ENCODE measurements around the gene LCLAT1. TPM values are rescaled to one million over a fixed set of nuclear protein-coding genes. Genes with fewer than 3 reads are reported as not detected.
"Not testable (repeated sequence)": the region's sequence is repeated elsewhere in the genome, so short reads cannot be mapped to it uniquely, and the experiment has no call there.

LCLAT1 gene
- total and polyA plus RNA-seq, 12 donors: 1.9 to 23.0 (median 14.6) TPM

DNA sequence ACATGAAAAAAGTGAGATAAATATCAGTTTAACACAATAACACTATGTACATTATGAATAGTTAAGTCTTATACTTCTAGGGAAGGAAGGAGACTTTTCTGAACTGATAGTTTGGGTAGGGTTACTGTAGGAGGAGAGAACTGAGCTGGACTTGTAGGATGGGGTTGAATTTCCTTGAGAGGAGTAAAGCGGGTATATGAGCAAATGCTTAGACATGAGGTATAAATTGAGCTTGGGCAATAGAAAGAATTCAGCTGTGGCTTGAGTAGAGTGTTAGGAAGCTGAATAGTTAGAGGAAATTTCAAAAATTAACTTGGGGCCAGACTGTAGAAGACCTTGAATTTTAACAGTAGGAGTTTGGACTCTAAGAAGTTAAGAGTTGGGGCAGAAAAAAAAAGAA is 45.1 kb downstream of the LCLAT1 start:
- Histone ChIP-seq H3K27me3 (no peaks in the 10 kb centered on the region), H3K36me3 (replicated peaks in 1 of 2) (no peaks in the 10 kb centered on the region), H3K27ac (no peak overlapping the region), H3K4me3 (no peak overlapping the region), H3K9me3 (replicated peaks in 1 of 3) (no peaks in the 10 kb centered on the region), H3K4me1 (replicated peaks in 1 of 2) (peaks cover 6 to 22% of the 10 kb centered on the region in 2 donors)
- intact Hi-C loops (cut with DNase I): no loop called here
- WGBS, 4 donors: 89 to 97% (median 96%) methylated on average over 1 of the region's 1 CpG
- no peak for DNase-seq
- TF ChIP-seq POLR2A (IDR thresholded peaks at IDR 0.05): no peak
- TF ChIP-seq, protein P1, sequence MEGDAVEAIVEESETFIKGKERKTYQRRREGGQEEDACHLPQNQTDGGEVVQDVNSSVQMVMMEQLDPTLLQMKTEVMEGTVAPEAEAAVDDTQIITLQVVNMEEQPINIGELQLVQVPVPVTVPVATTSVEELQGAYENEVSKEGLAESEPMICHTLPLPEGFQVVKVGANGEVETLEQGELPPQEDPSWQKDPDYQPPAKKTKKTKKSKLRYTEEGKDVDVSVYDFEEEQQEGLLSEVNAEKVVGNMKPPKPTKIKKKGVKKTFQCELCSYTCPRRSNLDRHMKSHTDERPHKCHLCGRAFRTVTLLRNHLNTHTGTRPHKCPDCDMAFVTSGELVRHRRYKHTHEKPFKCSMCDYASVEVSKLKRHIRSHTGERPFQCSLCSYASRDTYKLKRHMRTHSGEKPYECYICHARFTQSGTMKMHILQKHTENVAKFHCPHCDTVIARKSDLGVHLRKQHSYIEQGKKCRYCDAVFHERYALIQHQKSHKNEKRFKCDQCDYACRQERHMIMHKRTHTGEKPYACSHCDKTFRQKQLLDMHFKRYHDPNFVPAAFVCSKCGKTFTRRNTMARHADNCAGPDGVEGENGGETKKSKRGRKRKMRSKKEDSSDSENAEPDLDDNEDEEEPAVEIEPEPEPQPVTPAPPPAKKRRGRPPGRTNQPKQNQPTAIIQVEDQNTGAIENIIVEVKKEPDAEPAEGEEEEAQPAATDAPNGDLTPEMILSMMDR (IDR thresholded peaks at IDR 0.05): no peak

DNA sequence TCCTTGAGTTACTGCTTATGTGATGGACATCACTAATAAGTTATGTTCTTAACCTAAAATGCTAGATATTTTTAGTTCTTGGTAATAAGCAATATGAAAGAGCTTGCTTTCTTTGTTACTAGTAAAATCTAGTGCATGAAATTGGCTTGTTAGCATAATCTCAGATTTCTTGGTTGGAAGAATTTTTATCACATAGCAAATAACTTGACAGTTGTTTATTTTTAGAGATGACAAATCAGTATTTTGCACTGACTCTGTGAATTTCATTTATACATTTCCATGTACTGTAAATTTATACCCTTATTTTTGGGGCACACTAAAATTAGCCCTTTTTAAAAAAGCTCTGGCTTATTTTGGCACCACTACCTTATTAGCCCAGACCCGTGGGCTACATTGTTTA is 45.6 kb downstream of the LCLAT1 start:
- Histone ChIP-seq H3K4me1 (replicated peaks in 1 of 2) (peaks cover 6 to 22% of the 10 kb centered on the region in 2 donors), H3K4me3 (no peak overlapping the region), H3K9me3 (replicated peaks in 1 of 3) (no peaks in the 10 kb centered on the region), H3K27me3 (no peaks in the 10 kb centered on the region), H3K27ac (no peak overlapping the region), H3K36me3 (replicated peaks in 1 of 2) (no peaks in the 10 kb centered on the region)
- intact Hi-C loops (cut with DNase I): no loop called here
- whole genome bisulfite sequencing, 4 donors: 53 to 61% (median 60%) methylated on average over 1 of the region's 1 CpG
- no peak for TF ChIP-seq POLR2A (IDR thresholded peaks at IDR 0.05)
- TF ChIP-seq, protein P1 (IDR thresholded peaks at IDR 0.05): no peak
- no peak for DNase-seq

DNA sequence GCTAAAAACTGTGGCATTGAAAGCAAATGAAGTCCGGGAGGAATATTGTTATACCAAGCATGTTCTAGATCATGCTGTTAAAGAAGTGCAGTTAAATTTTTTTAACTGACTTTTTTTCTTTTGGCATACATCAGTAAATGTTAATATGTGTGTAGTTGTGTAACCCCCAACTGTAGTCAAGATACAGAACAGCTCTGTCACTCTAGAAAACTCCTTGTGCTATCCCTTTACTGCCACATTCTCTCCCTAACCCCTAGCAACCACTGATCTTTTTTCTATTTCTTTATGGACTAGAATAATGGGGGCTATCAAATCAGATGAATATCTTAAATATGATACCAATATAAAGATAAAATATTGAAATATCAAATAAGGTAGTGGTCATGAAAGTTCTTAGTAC is 46.4 kb downstream of the LCLAT1 start:
- no peak overlapping the region for H3K4me3 ChIP-seq
- H3K27ac ChIP-seq: no peak overlapping the region
- peaks cover 4 to 13% of the 10 kb centered on the region in 2 donors for H3K4me1 ChIP-seq (replicated peaks in 1 of 2)
- H3K27me3 ChIP-seq: no peaks in the 10 kb centered on the region
- TF ChIP-seq POLR2A (IDR thresholded peaks at IDR 0.05): no peak
- TF ChIP-seq, protein P1 (IDR thresholded peaks at IDR 0.05): no peak
- H3K36me3 ChIP-seq (replicated peaks in 1 of 2): no peaks in the 10 kb centered on the region
- H3K9me3 ChIP-seq (replicated peaks in 1 of 3): peaks cover 0 to 4% (median 0%) of the 10 kb centered on the region in 3 donors
- DNase-seq: no peak
- 83 to 95% (median 87%) methylated on average over 1 of the region's 1 CpG for WGBS, 4 donors
- intact Hi-C loops (cut with DNase I): no loop called here

DNA sequence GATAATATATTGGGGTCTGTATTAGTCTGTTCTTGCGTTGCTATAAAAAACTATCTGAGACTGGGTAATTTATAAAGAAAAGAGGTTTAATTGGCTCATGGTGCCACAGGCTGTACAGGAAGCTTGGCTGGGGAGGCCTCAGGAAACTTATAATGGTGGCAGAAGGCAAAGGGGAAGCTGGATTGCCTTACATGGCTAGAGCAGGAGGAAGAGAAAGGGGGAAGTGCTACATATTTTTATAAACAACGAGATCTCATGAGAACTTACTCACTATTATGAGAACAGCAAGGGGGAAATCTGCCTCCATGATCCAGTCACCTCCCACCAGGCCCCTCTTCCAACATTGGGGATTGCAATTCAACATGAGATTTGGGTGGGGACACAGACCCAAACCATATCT is 48.9 kb downstream of the LCLAT1 start:
- DNase-seq; H3K9me3 ChIP-seq (replicated peaks in 1 of 3); H3K4me3 ChIP-seq; H3K27ac ChIP-seq; H3K27me3 ChIP-seq; intact Hi-C loops (cut with DNase I); H3K36me3 ChIP-seq (replicated peaks in 1 of 2); H3K4me1 ChIP-seq (replicated peaks in 1 of 2): not testable (repeated sequence)
- WGBS, 4 donors: 68 to 84% (median 79%) methylated on average over 2 of the region's 2 CpGs

DNA sequence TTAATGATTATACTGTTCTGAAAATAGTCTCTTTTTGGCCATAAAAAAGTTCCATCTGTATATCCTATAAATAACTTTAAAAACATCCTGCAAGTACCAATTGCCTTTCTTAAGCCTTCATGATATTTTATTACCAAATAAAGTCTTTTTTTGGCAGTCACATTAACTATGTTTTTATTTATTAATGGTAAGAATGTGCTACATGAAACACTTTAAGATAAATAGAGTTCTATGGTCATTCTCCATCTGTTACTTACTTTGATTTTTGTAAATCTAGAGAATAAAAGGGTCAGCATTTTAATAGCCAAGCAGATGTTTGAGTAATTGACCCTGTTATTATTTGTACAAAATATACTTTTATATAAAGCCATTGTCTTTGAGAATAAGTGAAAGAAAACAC is 52.6 kb downstream of the LCLAT1 start:
- Histone ChIP-seq H3K27ac (no peak overlapping the region), H3K9me3 (replicated peaks in 1 of 3) (peaks cover 0 to 4% (median 0%) of the 10 kb centered on the region in 3 donors), H3K27me3 (no peaks in the 10 kb centered on the region), H3K4me3 (no peak overlapping the region), H3K36me3 (replicated peaks in 1 of 2) (no peaks in the 10 kb centered on the region), H3K4me1 (replicated peaks in 1 of 2) (peaks cover 0 to 4% of the 10 kb centered on the region in 2 donors)
- intact Hi-C loops (cut with DNase I): no loop called here
- DNase-seq: no peak
- TF ChIP-seq, protein P1 (IDR thresholded peaks at IDR 0.05): no peak
- no peak for TF ChIP-seq POLR2A (IDR thresholded peaks at IDR 0.05)

Data from adrenal gland (tissue), 12 donors.